Chondrocyte (in vitro differentiated cells): ENCODE measurements around the gene KCNC4. TPM values are rescaled to one million over a fixed set of nuclear protein-coding genes. Genes with fewer than 3 reads are reported as not detected.

Experiments
- DNase-seq: peaks from one replicate; pipeline ENCODE4 v3.0.0; 2021; ENCODE audit warnings: mixed read lengths, low spot score
- H3K27ac Mint-ChIP-seq: one replicate; pipeline ENCODE4 v1.8.0; 2021; ENCODE audit warnings: mild to moderate bottlenecking, moderate library complexity, mixed read lengths; ENCODE audit not compliant: unreplicated experiment
- H3K27me3 Mint-ChIP-seq: 2 replicates; pipeline ENCODE4 v1.8.0; 2021; ENCODE audit warnings: low read depth, mixed read lengths
- H3K36me3 Mint-ChIP-seq: 2 replicates; pipeline ENCODE4 v1.8.0; 2021; ENCODE audit warnings: low read depth, mixed read lengths
- H3K4me1 Mint-ChIP-seq: 2 replicates; pipeline ENCODE4 v1.8.0; 2021; ENCODE audit warnings: low read depth, mild to moderate bottlenecking, mixed read lengths
- H3K4me3 Mint-ChIP-seq: one replicate; pipeline ENCODE4 v1.8.0; 2021; ENCODE audit warnings: mild to moderate bottlenecking, moderate library complexity, mixed read lengths; ENCODE audit not compliant: unreplicated experiment
- H3K9me3 Mint-ChIP-seq: 2 replicates; pipeline ENCODE4 v1.8.0; 2021; ENCODE audit warnings: low read depth, mixed read lengths
- total RNA-seq: library from RNA; stranded (reverse); gene quantifications from 3 replicates; pipeline ENCODE4 v1.2.1, GENCODE V29; 2021
- TF ChIP-seq, protein P1 (sequence below): fragments of 200-600 bp; sonication (generic); IDR thresholded peaks from 2 replicates; pipeline ENCODE4 v1.5.0; 2021; ENCODE audit warnings: antibody characterized with exemption, mild to moderate bottlenecking, moderate library complexity

Gene KCNC4
- total RNA-seq, 1 donor from 2014 or later: 2.7 TPM

DNA sequence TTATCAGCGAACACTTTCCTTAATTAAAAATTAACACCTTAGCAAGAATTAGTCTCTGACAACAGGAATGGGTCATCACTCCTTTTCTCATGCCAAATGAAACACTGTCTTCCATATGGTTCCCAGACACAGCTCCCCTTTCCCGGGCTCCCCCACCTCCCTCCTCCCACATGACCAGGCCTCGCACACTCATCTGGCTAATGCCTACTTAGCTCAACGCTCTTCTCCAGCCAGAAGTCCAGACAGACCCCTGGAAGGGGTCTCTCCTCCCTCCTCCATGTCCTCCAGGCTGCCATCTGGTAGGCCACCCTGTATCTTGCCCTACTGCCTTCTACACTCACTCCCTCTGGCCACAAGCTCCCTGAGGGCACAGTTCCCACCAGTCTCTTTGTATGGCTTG, 39.9 kb downstream of the KCNC4 start:
- TF ChIP-seq, protein P1, sequence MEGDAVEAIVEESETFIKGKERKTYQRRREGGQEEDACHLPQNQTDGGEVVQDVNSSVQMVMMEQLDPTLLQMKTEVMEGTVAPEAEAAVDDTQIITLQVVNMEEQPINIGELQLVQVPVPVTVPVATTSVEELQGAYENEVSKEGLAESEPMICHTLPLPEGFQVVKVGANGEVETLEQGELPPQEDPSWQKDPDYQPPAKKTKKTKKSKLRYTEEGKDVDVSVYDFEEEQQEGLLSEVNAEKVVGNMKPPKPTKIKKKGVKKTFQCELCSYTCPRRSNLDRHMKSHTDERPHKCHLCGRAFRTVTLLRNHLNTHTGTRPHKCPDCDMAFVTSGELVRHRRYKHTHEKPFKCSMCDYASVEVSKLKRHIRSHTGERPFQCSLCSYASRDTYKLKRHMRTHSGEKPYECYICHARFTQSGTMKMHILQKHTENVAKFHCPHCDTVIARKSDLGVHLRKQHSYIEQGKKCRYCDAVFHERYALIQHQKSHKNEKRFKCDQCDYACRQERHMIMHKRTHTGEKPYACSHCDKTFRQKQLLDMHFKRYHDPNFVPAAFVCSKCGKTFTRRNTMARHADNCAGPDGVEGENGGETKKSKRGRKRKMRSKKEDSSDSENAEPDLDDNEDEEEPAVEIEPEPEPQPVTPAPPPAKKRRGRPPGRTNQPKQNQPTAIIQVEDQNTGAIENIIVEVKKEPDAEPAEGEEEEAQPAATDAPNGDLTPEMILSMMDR: no peak
- Mint-ChIP-seq H3K27me3 (peaks cover 21% of the 10 kb centered on the region), H3K36me3 (no peaks in the 10 kb centered on the region), H3K9me3 (no peaks in the 10 kb centered on the region), H3K4me3 (no peak overlapping the region), H3K4me1 (no peaks in the 10 kb centered on the region), H3K27ac (no peak overlapping the region)
- DNase-seq: no peak

DNA sequence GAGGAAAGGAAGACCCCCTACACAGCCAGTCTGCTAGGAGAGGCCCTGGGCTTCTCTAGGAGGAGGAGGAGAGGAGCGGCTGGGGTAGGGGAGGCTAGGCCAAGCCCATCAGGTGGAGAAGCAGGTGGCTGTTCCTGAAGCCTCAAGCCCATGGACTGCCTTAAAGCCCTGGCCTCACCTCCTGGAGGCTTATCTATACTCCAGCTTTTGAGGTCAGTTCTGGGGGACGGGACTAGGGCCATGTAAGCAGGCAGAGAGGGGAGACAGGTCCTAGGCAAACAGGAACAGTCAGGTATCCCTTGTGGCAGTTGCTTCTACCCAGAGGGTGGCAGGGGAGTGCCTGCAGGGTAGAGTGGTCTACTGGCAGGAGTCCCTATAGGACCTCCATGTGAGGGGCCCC, 40.6 kb downstream of the KCNC4 start:
- TF ChIP-seq, protein P1: no peak
- Mint-ChIP-seq H3K4me3 (no peak overlapping the region), H3K27ac (no peak overlapping the region), H3K27me3 (peaks cover 16% of the 10 kb centered on the region), H3K9me3 (no peaks in the 10 kb centered on the region), H3K36me3 (no peaks in the 10 kb centered on the region), H3K4me1 (no peaks in the 10 kb centered on the region)
- no peak for DNase-seq

DNA sequence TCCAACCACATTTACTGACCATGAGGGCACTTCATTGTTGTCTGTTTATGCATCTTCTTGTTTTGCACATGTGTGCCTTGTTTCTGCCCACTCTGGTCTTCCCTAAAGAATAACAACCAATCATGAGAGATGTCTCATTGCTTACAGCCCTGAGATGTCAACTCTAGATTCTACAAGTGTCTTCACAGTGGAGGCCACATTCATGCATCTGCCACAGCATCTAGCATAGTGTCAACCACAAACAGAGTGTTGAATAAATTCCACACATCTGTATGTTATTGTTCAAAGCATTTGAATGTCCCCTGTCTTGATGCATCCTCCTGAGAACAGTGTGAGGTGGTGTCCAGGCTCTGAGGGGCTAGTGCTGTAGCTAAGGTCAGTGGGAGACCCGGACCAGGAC, 43.1 kb downstream of the KCNC4 start:
- H3K9me3 Mint-ChIP-seq: no peaks in the 10 kb centered on the region
- H3K36me3 Mint-ChIP-seq: peaks cover 2% of the 10 kb centered on the region
- no peak overlapping the region for H3K27ac Mint-ChIP-seq
- H3K4me1 Mint-ChIP-seq: no peaks in the 10 kb centered on the region
- H3K4me3 Mint-ChIP-seq: no peak overlapping the region
- no peak for DNase-seq
- TF ChIP-seq, protein P1: no peak
- peaks cover 17% of the 10 kb centered on the region for H3K27me3 Mint-ChIP-seq

DNA sequence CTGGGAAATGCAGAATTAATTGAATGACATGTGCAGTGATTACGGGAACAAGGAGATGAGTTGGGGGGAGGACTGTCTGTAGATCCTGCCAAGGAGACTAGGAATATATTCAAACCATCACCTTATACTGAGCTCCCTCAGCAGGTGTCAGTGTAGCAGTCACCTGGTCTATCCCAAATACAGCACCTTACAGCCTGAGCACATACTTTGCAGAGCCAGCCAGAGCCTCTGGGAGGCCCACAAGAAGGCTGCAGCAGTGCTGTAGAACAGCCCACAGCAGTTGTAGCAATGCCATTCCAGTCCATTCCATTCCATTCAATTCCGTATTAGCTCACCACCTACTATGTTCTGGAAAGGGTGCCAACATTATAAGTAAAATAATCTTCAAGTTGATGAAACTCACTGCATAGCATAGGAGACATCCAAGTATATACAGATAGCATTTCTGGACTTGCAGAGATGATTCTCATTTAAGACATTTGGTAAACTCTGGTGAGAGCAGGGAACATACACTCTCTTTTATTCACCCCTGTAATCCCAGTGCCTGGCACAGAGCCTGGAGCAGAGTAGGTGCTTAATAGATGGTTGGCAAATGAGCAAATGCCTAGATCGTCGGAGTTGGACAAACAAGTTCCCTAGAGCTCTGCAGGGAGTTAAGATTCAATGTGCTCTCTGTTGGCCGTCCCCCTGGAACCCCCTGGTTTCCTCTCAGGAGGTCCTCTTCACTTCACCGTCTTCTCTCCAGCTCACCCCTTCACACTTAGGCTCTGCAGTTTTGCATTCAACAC, 44.7 kb downstream of the KCNC4 start:
- TF ChIP-seq, protein P1: no peak
- H3K27me3 Mint-ChIP-seq: peaks cover 27% of the 10 kb centered on the region
- no peak overlapping the region for H3K27ac Mint-ChIP-seq
- H3K9me3 Mint-ChIP-seq: no peaks in the 10 kb centered on the region
- no peak overlapping the region for H3K4me3 Mint-ChIP-seq
- DNase-seq: no peak
- no peaks in the 10 kb centered on the region for H3K4me1 Mint-ChIP-seq
- peaks cover 2% of the 10 kb centered on the region for H3K36me3 Mint-ChIP-seq

DNA sequence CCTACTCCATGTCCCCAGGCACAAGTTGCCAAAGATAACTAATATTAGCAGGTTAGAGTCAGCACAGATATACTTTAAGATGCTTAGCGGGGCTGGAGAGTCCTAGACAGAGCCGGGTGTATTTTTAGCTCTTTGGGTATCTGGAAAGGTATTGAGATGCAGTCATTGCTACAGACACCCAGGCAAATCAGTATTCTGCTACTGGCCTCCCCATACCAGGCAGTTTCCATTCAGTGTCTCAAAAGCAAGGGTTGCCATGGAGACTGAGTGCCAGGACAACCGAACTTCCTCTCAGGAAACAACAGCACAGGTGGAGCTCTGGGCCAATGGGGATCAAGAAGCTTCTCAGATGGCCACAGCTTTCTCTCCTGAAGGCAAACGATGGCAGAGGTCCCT, 45.3 kb downstream of the KCNC4 start:
- peaks cover 31% of the 10 kb centered on the region for H3K27me3 Mint-ChIP-seq
- peaks cover 2% of the 10 kb centered on the region for H3K36me3 Mint-ChIP-seq
- DNase-seq: no peak
- TF ChIP-seq, protein P1: no peak
- H3K4me1 Mint-ChIP-seq: no peaks in the 10 kb centered on the region
- H3K9me3 Mint-ChIP-seq: no peaks in the 10 kb centered on the region
- H3K27ac Mint-ChIP-seq: no peak overlapping the region
- no peak overlapping the region for H3K4me3 Mint-ChIP-seq
